Osteoblast (primary cell): ENCODE data around the gene IL18BP. TPM values are rescaled to one million over a fixed set of nuclear protein-coding genes. Genes with fewer than 3 reads are reported as not detected.
A peak's percentile ranks its signal among the peaks of the same experiment; 100 is the strongest.

Source experiments
- DNase-seq: peaks from one replicate; pipeline ENCODE4 v3.0.0; 2011; ENCODE audit warnings: low spot score, mixed read lengths; ENCODE audit not compliant: insufficient read length; ENCODE audit errors: missing footprints
- H2AFZ ChIP-seq: 2 replicates; pipeline ENCODE4 v1.6.0; 2011; ENCODE audit warnings: mild to moderate bottlenecking, low read length
- H3K27ac ChIP-seq: 2 replicates; pipeline ENCODE4 v1.5.1; 2011; ENCODE audit warnings: mild to moderate bottlenecking, low read depth, low read length, moderate library complexity
- H3K27me3 ChIP-seq: 2 replicates; pipeline ENCODE4 v1.6.0; 2012; ENCODE audit warnings: mild to moderate bottlenecking, control low read depth, inconsistent platforms, low read length, moderate library complexity; ENCODE audit not compliant: insufficient read depth
- H3K36me3 ChIP-seq: 2 replicates; pipeline ENCODE4 v1.5.1; 2011; ENCODE audit warnings: mild to moderate bottlenecking, low read length, control low read depth, moderate library complexity; ENCODE audit not compliant: insufficient read depth
- H3K4me1 ChIP-seq: 2 replicates; pipeline ENCODE4 v1.5.1; 2011; ENCODE audit warnings: mild to moderate bottlenecking, low read length, control low read depth, moderate library complexity; ENCODE audit not compliant: insufficient read depth
- H3K4me2 ChIP-seq: 2 replicates; pipeline ENCODE4 v1.6.0; 2011; ENCODE audit warnings: mild to moderate bottlenecking, low read length; ENCODE audit not compliant: insufficient read depth
- H3K4me3 ChIP-seq: fragments of 200-600 bp; sonication (generic); 3 replicates; pipeline ENCODE4 v1.5.1; 2012; ENCODE audit warnings: mild to moderate bottlenecking, low read length, inconsistent platforms; ENCODE audit not compliant: insufficient read depth
- H3K79me2 ChIP-seq: 2 replicates; pipeline ENCODE4 v1.6.0; 2012; ENCODE audit warnings: mild to moderate bottlenecking, low read length, control low read depth, inconsistent platforms; ENCODE audit not compliant: insufficient read depth
- H3K9me3 ChIP-seq: 2 replicates; pipeline ENCODE4 v1.5.1; 2011; ENCODE audit warnings: low read depth, low read length, control low read depth
- H4K20me1 ChIP-seq: 2 replicates; pipeline ENCODE4 v1.6.0; 2012; ENCODE audit warnings: mild to moderate bottlenecking, low read length, control low read depth; ENCODE audit not compliant: insufficient read depth
- CTCF ChIP-seq: IDR thresholded peaks from 2 replicates; pipeline ENCODE4 v1.5.1; 2011; ENCODE audit warnings: mild to moderate bottlenecking, low read depth, low read length, moderate library complexity; ENCODE audit errors: extremely low read depth
- total RNA-seq: library from RNA; depleted of rRNA; stranded (reverse); fragments of >200 nt; gene quantifications from 2 replicates; pipeline ENCODE4 v1.2.3, GENCODE V29; 2012

Gene IL18BP
- total RNA-seq, 1 donor: 4.0 TPM

- Histone ChIP-seq H2AFZ (no peak overlapping the region), H4K20me1 (peaks cover 22% of the 10 kb centered on the region)
These were observed 41.2 kb downstream of the IL18BP start for GRCh38 chr11:72039856-72040401.

GRCh38 chr11:72040491-72041363 lies 42.0 kb downstream of the IL18BP start:
- peaks cover 20% of the 10 kb centered on the region for H4K20me1 ChIP-seq
- H3K79me2 ChIP-seq: peaks cover 77% of the 10 kb centered on the region
- no peaks in the 10 kb centered on the region for H3K9me3 ChIP-seq
- TF ChIP-seq CTCF: no peak
- peak overlapping the region; percentile 97 for H3K4me2 ChIP-seq
- DNase-seq: peak; percentile 90
- H3K4me1 ChIP-seq: peaks cover 45% of the 10 kb centered on the region
- H3K27ac ChIP-seq: peak overlapping the region; percentile 97
- H3K36me3 ChIP-seq: peaks cover 6% of the 10 kb centered on the region
- H3K27me3 ChIP-seq: no peaks in the 10 kb centered on the region
- peak overlapping the region; percentile 99 for H2AFZ ChIP-seq
- peak overlapping the region; percentile 84 for H3K4me3 ChIP-seq

More at GRCh38 chr11:72039856-72040401, 41.2 kb downstream of the IL18BP start:
- H3K27me3 ChIP-seq: no peaks in the 10 kb centered on the region
- H3K79me2 ChIP-seq: peaks cover 79% of the 10 kb centered on the region
- peak overlapping the region; percentile 97 for H3K4me2 ChIP-seq
- peak overlapping the region; percentile 84 for H3K4me3 ChIP-seq
- DNase-seq: no peak
- H3K4me1 ChIP-seq: peaks cover 45% of the 10 kb centered on the region
- H3K27ac ChIP-seq: peak overlapping the region; percentile 97
- no peak for TF ChIP-seq CTCF
- H3K9me3 ChIP-seq: no peaks in the 10 kb centered on the region
- H3K36me3 ChIP-seq: peaks cover 12% of the 10 kb centered on the region

- Histone ChIP-seq H3K4me1 (peaks cover 45% of the 10 kb centered on the region), H3K4me3 (peak overlapping the region; percentile 84), H3K27ac (peak overlapping the region; percentile 97), H3K36me3 (no peaks in the 10 kb centered on the region), H3K79me2 (peaks cover 74% of the 10 kb centered on the region), H2AFZ (peak overlapping the region; percentile 99), H4K20me1 (peaks cover 16% of the 10 kb centered on the region), H3K9me3 (no peaks in the 10 kb centered on the region), H3K4me2 (peak overlapping the region; percentile 97), H3K27me3 (no peaks in the 10 kb centered on the region)
- no peak for DNase-seq
- TF ChIP-seq CTCF: no peak
These were observed 42.8 kb downstream of the IL18BP start for GRCh38 chr11:72041364-72042063.
